Large intestine (tissue), 3 donors: ENCODE data around the gene TNFAIP8L3. TPM values are rescaled to one million over a fixed set of nuclear protein-coding genes. Genes with fewer than 3 reads are reported as not detected.

Experiments
- DNase-seq, 2 donors: peaks; one replicate each; pipeline versions ENCODE4 v3.0.0 to v3.0.0-alpha.2; 2013
- H3K27ac ChIP-seq: one replicate; pipeline ENCODE4 v1.5.1; 2013; ENCODE audit warnings: low read length
- H3K27me3 ChIP-seq: 2 replicates; pipeline ENCODE4 v1.6.1; 2013; ENCODE audit warnings: low read length; ENCODE audit not compliant: control insufficient read depth, insufficient read depth
- H3K36me3 ChIP-seq: 2 replicates; pipeline ENCODE4 v1.6.1; 2013; ENCODE audit warnings: low read length; ENCODE audit not compliant: control insufficient read depth, insufficient read depth
- H3K4me1 ChIP-seq: one replicate; pipeline ENCODE4 v1.6.1; 2013; ENCODE audit warnings: low read length; ENCODE audit not compliant: control insufficient read depth, insufficient read depth
- H3K4me3 ChIP-seq: one replicate; pipeline ENCODE4 v1.5.1; 2013; ENCODE audit warnings: low read length
- H3K9me3 ChIP-seq: one replicate; pipeline ENCODE4 v1.6.1; 2013; ENCODE audit warnings: mild to moderate bottlenecking, low read depth, low read length, moderate library complexity; ENCODE audit not compliant: control insufficient read depth
- WGBS: methylation state at CpG from one replicate; pipeline ENCODE4 v1.1.5; 2013; ENCODE audit warnings: low lambda C conversion rate; ENCODE audit not compliant: insufficient coverage; 5-methylcytosine and 5-hydroxymethylcytosine counted together
- polyA plus RNA-seq: library from polyadenylated mRNA; unstranded; fragments of 120-200 nt; gene quantifications from one replicate; pipeline ENCODE4 v1.2.1, GENCODE V29; 2013

Gene TNFAIP8L3
- polyA plus RNA-seq, 1 donor, result 3.8 TPM

DNA sequence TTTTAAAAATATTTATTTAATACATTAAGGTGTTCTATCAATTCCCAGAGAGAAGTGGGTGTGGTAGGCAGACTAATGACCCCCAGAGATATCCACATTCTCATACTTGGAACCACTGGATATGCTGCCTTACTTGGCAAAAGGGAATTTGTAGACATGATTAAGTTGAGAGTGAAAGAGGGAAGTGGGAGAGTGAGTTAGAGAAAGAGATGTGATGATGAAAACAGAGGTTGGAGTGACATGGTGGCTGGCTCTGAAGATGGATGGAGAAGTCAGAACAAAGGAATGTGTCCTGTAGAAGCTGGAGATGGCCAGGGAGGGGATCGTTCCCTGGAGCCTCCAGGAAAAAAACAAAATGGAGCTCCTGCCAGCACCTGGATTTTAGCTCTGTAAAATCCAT is 32.0 kb downstream of the TNFAIP8L3 start:
- Histone ChIP-seq H3K27ac (no peak overlapping the region), H3K4me3 (no peak overlapping the region), H3K4me1 (no peaks in the 10 kb centered on the region), H3K9me3 (no peaks in the 10 kb centered on the region), H3K27me3 (peaks cover 3% of the 10 kb centered on the region), H3K36me3 (no peaks in the 10 kb centered on the region)
- WGBS, result no CpG with 5 or more reads among the region's 1 CpG
- no peak for DNase-seq

DNA sequence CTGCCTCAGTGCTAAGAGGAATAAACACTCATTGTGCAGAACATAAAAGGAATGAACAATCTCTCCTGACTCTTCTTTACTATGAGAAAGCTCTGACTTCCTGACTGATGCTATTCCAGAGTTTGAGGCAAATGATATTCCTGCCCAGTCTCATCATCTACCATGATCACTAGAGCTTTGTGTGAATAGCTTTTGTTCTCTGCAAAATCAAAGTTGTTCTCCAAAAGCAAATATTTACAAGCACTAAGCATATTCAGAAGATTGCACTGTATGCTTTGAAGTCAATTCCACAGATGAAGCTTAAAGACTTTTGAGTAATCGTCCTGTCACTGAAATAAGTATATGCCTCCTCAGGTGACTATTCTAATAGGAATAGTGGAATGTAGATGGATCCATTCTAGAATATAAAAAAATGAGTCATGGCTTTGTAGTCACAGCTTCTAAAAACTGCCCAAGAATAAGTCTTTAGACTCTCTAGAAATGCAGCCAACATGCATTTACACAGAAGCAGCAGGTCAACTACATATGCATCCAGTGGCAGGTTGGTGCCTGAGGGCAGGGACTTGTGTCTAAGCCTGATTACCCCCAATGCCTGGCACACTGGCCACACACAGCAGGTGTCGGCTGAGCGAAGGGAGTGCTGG is 34.6 kb downstream of the TNFAIP8L3 start:
- Histone ChIP-seq H3K27me3 (peaks cover 3% of the 10 kb centered on the region), H3K4me1 (no peaks in the 10 kb centered on the region), H3K9me3 (no peaks in the 10 kb centered on the region), H3K27ac (no peak overlapping the region), H3K36me3 (no peaks in the 10 kb centered on the region), H3K4me3 (no peak overlapping the region)
- no CpG with 5 or more reads among the region's 3 CpGs for WGBS
- no peak for DNase-seq

DNA sequence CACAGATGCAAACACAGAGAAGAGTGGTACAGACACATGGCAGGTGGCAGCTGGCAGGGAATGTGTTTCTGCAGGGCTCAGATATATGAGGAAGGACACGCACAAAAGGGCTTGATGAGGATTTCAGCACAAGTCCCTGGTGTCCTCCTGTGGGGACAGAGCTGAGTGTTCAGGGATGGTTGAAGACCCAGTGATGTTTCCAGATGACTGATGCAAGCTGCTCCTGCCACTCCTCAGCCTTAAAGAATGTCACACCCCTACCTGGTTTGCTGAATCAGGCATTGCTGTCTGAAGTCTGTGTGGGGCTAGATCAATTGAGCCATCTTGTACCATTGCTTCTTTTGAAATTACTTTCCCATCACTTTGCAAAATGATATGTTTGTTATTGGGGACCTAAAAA is 40.2 kb downstream of the TNFAIP8L3 start:
- H3K9me3 ChIP-seq, result no peaks in the 10 kb centered on the region
- H3K4me3 ChIP-seq, result no peak overlapping the region
- DNase-seq, result no peak
- H3K36me3 ChIP-seq, result no peaks in the 10 kb centered on the region
- no peaks in the 10 kb centered on the region for H3K27me3 ChIP-seq
- H3K4me1 ChIP-seq, result no peaks in the 10 kb centered on the region
- no CpG with 5 or more reads among the region's 1 CpG for WGBS
- H3K27ac ChIP-seq, result no peak overlapping the region

DNA sequence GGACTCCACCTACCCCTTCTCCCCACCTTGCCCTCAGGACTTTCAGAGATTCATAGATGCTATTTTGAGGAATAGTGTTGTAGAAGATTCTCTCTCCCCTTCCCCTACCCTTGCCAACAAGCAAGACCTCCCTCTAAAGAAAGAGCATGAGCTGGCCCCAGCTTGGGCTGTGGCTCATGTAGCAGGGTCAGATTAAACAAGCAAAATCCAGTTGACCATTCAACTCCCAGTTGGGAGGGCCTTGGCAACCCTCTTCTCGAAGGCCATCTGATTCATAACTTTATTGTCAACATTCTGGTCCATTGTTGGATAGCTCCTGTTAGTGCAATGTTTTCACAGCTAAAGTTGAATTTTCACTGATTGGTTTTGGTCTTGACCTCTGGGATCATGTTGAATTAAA is 41.1 kb downstream of the TNFAIP8L3 start:
- no peaks in the 10 kb centered on the region for H3K27me3 ChIP-seq
- H3K4me1 ChIP-seq, result peaks cover 2% of the 10 kb centered on the region
- no peak overlapping the region for H3K27ac ChIP-seq
- no peak overlapping the region for H3K4me3 ChIP-seq
- H3K9me3 ChIP-seq, result no peaks in the 10 kb centered on the region
- no peaks in the 10 kb centered on the region for H3K36me3 ChIP-seq
- no peak for DNase-seq
- no CpG with 5 or more reads among the region's 1 CpG for WGBS

DNA sequence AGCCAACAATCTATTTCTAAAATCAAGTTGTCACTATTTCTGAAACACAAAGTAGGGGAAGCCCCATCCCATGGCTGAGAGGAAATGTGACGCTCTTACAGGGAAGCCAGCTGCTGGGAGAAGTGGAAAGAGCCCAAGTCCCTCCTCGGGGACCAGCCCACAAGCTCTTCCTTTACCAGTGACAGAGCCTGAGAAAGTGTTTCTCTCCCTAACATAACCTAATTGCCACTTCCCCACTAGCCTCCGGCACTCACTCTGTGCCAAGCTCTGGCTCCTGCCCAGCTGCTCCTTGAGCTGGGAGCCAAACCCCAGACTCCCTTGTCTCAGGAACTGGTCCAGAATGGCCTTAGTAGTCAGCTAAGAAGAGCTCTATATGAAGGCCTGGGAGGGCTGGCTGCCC is 42.9 kb downstream of the TNFAIP8L3 start:
- no peak overlapping the region for H3K27ac ChIP-seq
- no peak overlapping the region for H3K4me3 ChIP-seq
- H3K36me3 ChIP-seq, result no peaks in the 10 kb centered on the region
- DNase-seq, result peak; percentile 29 to 31
- H3K27me3 ChIP-seq, result no peaks in the 10 kb centered on the region
- no peaks in the 10 kb centered on the region for H3K9me3 ChIP-seq
- peaks cover 10% of the 10 kb centered on the region for H3K4me1 ChIP-seq
- no CpG with 5 or more reads among the region's 3 CpGs for WGBS

DNA sequence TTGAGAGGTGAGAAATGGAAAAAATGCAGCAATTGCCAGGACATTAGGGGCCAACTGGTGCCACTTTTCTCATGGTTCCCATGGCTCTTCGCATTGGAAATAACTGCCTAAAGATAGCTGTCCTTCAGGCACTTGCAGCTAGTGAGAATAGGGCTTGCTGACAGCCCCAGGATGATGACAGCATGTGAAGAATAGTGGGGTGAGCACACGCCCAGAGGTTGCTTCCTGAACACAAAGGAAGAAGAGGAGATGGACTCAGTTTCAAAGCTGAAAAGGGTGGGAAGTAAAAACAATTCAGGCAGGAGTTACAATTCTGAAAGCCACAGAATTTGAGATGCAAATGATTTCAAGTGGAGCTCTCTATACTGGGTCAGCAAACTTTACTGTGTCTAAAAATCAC is 45.6 kb downstream of the TNFAIP8L3 start:
- H3K27me3 ChIP-seq, result no peaks in the 10 kb centered on the region
- no peak overlapping the region for H3K4me3 ChIP-seq
- no CpG with 5 or more reads among the region's 2 CpGs for WGBS
- no peaks in the 10 kb centered on the region for H3K36me3 ChIP-seq
- no peak overlapping the region for H3K27ac ChIP-seq
- H3K4me1 ChIP-seq, result peaks cover 10% of the 10 kb centered on the region
- no peak for DNase-seq
- H3K9me3 ChIP-seq, result no peaks in the 10 kb centered on the region

DNA sequence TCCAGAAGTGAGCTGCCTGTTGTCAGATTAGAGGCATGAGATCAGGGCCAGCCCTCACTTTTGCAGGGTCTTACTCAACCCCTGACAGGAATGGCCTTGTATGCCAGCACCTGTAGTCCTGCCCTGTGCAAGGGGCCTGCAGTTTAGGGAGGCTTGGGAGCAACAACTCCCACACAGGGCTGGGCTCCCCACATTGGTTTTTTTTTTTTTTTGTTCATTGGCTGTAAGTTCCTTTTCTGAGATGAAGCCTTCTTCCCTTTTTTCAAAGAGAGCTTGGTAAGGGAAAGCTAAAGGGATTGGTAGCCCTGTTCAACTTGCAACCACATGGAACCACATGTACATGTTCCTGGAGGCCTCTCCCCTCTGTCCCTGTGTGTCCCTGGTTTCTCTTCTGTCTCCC is 46.4 kb downstream of the TNFAIP8L3 start:
- peaks cover 10% of the 10 kb centered on the region for H3K4me1 ChIP-seq
- no peaks in the 10 kb centered on the region for H3K9me3 ChIP-seq
- H3K27ac ChIP-seq, result no peak overlapping the region
- no peaks in the 10 kb centered on the region for H3K36me3 ChIP-seq
- no peak overlapping the region for H3K4me3 ChIP-seq
- no peaks in the 10 kb centered on the region for H3K27me3 ChIP-seq
- DNase-seq, result no peak

DNA sequence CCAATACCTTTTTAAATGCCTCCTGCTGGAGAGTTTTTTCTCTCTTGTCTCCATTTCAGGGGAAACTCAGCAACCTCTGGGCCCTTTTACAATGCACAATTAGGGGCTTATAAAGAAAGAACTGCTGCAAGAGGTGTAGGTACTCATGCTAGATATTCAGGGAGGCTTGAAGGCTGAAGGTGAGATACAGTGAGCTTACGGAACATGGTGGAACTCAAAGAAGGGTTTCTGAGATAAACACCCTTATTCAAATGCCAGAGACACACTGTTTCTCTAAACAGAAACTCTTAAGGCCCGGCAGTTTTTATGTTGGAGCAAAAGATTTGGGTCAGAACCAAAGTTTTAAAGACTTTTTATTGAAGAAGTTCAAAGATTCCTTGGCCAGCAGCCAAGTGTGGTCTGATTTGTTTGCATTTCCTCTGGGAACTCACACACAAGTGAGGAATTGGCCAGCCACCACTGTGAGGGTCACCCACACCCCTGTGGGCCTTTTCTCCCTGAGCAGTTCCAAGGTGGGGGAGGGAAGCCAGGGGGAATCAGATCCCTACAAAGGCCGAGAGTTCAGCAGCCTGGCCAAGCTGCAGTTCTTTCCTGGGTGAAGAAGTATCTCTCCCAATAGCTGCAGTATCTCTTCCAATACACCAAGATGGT is 47.8 kb downstream of the TNFAIP8L3 start:
- Histone ChIP-seq H3K9me3 (no peaks in the 10 kb centered on the region), H3K4me3 (no peak overlapping the region), H3K4me1 (peaks cover 10% of the 10 kb centered on the region), H3K27ac (no peak overlapping the region), H3K27me3 (no peaks in the 10 kb centered on the region), H3K36me3 (no peaks in the 10 kb centered on the region)
- 43% methylated on average over 1 of the region's 3 CpGs for WGBS
- DNase-seq, result peak; percentile 15 to 59

DNA sequence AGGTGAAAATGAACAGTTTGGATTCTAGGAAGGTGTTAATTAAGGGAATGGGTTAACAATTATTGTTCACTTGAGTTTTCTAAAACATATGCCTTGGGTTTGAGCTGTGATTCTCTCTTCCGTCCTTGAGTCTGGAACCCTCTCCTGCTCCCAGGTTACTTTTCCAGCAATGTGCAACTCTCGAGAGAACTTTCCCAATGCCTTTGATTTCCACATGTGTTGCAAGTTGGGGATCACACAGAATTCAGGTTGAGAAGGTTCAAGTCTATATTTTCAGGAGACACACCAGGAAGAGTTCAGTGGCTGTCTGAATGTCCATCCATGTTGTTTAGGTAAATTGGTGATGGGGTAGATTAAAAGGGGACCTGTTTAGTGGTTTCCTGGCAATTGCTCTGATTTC is 48.7 kb downstream of the TNFAIP8L3 start:
- Histone ChIP-seq H3K27ac (no peak overlapping the region), H3K4me1 (peaks cover 10% of the 10 kb centered on the region)

DNA sequence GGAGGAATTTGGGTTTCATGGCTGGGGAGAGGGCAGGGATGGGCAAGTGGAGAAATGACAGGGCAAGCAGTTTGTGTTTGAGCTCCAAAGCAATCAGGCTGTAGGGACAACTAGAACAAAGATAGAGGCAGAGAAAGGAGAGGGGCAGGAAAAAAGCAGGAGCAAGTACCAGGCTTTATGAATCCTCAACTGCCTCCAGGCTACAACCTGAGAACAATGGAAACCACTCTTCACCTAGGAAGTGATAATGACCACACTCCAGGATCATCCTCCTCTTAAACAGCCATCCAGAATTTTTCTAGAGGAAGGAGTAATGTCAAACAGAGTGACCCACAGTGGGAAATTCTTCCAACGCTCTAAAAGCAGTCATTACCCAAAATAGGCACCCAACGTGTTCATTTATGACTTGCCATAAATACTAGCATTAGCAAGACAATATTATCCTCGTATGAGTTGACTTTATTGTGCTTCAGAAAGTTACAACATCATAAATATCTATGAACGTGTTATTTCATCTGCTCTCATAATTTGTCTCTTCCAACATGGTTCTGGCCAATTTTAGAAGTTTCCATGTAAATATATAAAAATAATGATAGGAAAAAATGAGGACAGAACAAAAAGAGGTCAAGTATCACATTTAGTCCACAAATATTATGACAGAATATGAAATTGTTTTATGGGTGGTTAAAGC is 50.5 kb downstream of the TNFAIP8L3 start:
- Histone ChIP-seq H3K27me3 (no peaks in the 10 kb centered on the region), H3K36me3 (no peaks in the 10 kb centered on the region), H3K4me1 (peaks cover 10% of the 10 kb centered on the region), H3K4me3 (no peak overlapping the region), H3K9me3 (no peaks in the 10 kb centered on the region), H3K27ac (no peak overlapping the region)
- 26% methylated on average over 2 of the region's 4 CpGs for WGBS
- no peak for DNase-seq

More for the DNA sequence above, 48.7 kb downstream of the TNFAIP8L3 start:
- H3K4me3 ChIP-seq, result no peak overlapping the region
- H3K36me3 ChIP-seq, result no peaks in the 10 kb centered on the region
- H3K9me3 ChIP-seq, result no peaks in the 10 kb centered on the region
- no peaks in the 10 kb centered on the region for H3K27me3 ChIP-seq
- DNase-seq, result no peak
- no CpG with 5 or more reads among the region's 2 CpGs for WGBS
